Measurements from ENCODE around the gene DHRS2. TPM values are rescaled to one million over a fixed set of nuclear protein-coding genes. Genes with fewer than 3 reads are reported as not detected.

The DHRS2 gene
- total RNA-seq, 4 donors from 2014 or later = 0.24 TPM; not detected in 3

DNA sequence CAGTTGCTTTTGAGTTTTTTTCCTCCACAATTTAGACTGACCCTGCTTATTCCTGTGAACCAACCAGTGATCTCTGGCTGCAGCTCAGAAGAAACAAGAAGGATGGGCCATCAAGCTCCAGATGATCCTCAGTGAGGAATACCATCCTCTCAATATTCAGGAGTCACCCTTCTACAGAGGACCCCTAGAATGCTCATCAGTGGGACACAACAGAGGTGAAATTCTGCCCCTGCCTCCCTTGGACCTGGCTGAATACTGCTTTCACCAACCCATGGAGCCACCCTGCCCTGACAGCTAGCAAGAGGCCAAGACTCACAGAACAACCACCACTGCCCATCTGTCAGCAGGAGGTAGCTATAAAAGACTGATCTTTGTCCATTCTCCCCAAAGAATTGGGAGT, 9.2 kb upstream of the DHRS2 start:
- ATAC-seq (ENCODE audit: low FRiP score) (no peak), DNase-seq (ENCODE audit: low spot score) (no peak)
- TF ChIP-seq, protein P1, sequence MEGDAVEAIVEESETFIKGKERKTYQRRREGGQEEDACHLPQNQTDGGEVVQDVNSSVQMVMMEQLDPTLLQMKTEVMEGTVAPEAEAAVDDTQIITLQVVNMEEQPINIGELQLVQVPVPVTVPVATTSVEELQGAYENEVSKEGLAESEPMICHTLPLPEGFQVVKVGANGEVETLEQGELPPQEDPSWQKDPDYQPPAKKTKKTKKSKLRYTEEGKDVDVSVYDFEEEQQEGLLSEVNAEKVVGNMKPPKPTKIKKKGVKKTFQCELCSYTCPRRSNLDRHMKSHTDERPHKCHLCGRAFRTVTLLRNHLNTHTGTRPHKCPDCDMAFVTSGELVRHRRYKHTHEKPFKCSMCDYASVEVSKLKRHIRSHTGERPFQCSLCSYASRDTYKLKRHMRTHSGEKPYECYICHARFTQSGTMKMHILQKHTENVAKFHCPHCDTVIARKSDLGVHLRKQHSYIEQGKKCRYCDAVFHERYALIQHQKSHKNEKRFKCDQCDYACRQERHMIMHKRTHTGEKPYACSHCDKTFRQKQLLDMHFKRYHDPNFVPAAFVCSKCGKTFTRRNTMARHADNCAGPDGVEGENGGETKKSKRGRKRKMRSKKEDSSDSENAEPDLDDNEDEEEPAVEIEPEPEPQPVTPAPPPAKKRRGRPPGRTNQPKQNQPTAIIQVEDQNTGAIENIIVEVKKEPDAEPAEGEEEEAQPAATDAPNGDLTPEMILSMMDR (IDR thresholded peaks at IDR 0.05) = no peak

DNA sequence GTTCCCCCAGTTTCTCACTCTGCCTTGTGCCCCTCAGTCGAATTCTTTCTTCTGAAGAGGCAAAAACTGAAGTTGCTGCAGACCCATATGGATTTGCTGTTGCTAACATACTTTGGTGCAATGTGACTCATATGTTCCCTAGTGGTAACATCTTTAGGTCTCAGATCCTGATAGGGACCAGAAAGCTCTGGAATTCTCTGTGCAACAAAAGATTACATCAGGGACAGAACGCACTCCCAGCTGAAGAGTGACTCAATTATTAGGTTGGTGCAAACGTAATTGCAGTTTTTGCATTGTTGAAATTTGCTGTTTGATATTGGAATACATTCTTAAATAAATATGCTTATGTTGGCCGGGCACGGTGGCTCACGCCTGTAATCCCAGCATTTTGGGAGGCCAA, 8.2 kb upstream of the DHRS2 start:
- TF ChIP-seq, protein P1 (IDR thresholded peaks at IDR 0.05) = no peak
- no peak for ATAC-seq (ENCODE audit: low FRiP score)
- no peak for DNase-seq (ENCODE audit: low spot score)

DNA sequence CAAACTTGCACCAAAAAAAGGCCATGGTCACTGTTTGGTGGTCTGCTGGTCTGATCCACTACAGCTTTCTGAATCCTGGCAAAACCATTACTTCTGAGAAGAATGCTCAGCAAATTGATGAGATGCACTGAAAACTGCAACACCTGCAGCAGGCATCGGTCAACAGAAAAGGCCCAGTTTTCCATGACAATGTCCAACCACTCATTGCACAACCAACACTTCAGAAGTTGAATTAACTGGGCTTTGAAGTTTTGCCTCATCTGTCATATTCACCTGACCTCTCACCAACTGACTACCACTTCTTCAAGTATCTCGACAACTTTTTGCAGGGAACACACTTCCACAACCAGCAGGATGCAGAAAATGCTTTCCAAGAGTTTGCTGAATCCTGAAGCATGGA, 7.0 kb upstream of the DHRS2 start:
- TF ChIP-seq, protein P1 (IDR thresholded peaks at IDR 0.05) = no peak
- ATAC-seq (ENCODE audit: low FRiP score) (no peak), DNase-seq (ENCODE audit: low spot score) (no peak)

DNA sequence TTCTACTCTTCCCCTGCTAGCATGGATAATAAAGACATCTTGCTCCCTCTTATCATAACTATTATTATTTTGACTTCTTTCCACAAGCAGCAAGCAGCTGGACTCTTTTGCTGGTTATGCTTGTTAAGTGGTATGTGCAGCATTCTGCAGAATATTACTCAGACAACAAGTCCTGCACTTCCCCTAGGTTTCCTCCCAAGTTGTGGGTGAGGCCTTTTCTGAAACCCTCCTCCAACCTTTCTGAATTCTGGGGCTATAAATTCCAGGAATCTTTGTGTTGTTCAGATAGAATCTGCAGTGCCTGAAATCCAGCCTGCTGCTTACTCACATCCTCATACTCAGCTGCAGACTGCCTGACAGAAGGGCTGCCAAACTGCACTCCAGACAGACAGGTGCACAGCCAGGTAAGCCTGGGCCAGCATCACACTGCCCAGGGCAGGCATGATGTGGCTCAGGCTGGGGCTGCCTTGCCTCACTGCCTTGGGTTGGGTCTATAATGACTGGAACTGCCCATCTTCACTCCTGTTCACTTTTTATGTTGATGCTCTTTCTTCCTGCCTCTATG, 6.2 kb upstream of the DHRS2 start:
- TF ChIP-seq, protein P1 (IDR thresholded peaks at IDR 0.05) = no peak
- no peak for ATAC-seq (ENCODE audit: low FRiP score)
- DNase-seq (ENCODE audit: low spot score) = no peak

DNA sequence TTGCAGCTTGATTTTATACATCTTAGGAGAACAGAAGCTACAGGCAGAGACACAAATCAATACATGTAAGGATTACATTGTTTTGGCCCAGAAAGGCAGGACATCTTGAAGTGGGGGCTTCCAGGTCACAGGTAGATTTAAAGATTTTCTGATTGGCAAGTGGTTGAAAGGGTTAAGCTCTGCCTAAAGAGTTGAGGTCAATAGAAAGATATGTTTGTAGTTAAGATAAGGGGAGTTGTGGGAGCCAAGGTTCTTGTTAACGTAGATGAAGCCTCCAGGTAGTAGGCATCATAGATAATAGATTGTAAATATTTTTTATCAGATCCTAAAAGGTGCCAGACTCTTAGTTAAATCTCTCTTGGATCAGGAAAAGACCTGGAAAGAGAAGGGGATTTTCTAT, 5.5 kb upstream of the DHRS2 start:
- ATAC-seq (ENCODE audit: low FRiP score) = no peak
- TF ChIP-seq, protein P1 (IDR thresholded peaks at IDR 0.05) = no peak
- no peak for DNase-seq (ENCODE audit: low spot score)

DNA sequence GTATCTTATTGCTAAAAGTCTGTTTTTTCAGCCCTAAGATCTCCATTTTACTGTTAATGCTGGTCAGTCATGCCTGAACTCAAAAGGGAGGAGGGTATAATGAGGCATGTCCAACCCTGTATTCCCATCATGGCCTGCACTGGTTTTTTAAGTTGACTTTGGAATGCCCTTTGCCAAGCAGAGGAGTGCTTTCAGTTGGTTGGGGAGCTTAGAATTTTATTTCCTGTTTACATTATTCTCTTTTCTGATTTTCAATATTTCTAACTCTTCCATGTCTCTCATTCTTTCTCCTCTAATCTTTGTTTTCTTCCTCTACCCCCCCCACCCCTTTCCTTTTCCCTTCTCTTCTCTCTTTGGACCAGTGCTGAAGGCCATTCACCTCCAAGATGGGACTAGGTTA, 4.9 kb upstream of the DHRS2 start:
- ATAC-seq (ENCODE audit: low FRiP score) (no peak), DNase-seq (ENCODE audit: low spot score) (no peak)
- TF ChIP-seq, protein P1 (IDR thresholded peaks at IDR 0.05) = no peak

DNA sequence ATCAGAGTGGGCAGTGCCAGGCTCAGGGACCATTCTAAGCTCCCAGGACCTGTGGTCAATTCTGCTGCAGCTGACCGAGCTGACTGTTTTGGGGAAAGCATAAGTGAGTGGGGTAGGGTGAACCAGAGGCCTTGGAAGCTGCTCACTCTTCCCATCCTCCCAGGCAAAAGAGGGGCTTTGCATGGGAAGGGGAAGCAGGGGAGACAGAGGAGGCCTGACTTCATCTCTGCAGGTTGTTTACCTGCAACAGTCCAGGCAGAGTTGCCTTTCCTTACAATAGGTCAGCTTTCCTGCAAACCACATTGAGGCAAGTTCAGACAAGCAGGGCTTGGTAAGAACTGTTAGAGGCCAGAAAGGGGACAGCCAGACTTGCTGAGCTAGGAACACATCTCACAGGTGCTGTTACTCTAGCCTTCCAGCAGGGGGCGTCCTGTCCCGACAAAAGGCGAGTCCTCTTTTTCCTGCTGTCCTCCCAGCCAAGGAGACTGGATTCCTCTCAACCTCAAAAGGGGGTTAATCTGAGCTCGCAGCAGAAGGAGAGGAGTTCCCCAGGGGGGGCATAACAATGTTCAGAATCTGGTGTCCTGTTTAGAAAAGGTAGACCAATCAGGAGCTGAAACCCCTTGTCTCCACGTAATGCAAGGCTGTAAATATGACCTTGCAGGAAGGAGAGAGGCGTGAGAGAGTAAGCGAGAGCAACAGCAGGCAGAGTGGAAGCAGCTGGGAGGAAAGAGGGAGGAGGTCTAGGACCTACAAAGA, 4.3 kb upstream of the DHRS2 start:
- TF ChIP-seq, protein P1 (IDR thresholded peaks at IDR 0.05) = peak in 2 of 3 donors; percentile 66 to 88
- ATAC-seq (ENCODE audit: low FRiP score) = no peak
- peak; percentile 27 for DNase-seq (ENCODE audit: low spot score)

Data from omental fat pad (tissue), 4 donors.